Panc1 (cell line): ENCODE data around the gene CREB1.

Experiments
- CTCF ChIP-seq: fragments of 450-650 bp; IDR thresholded peaks from 2 replicates; pipeline ENCODE4 v1.5.1; 2017; ENCODE audit warnings: mild to moderate bottlenecking
- POLR2AphosphoS5 ChIP-seq: IDR thresholded peaks from 2 replicates; pipeline ENCODE4 v1.6.1; 2012; ENCODE audit warnings: mild to moderate bottlenecking, low read depth, low read length, moderate library complexity

GRCh38 chr2:207489251-207489650, 40.5 kb upstream of the CREB1 start:
- no peak for TF ChIP-seq CTCF
- no peak for TF ChIP-seq POLR2AphosphoS5
